ENCODE data around the gene HECA.
"Not testable (repeated sequence)": the region's sequence is repeated elsewhere in the genome, so short reads cannot be mapped to it uniquely, and the experiment has no call there.

Gene HECA

DNA sequence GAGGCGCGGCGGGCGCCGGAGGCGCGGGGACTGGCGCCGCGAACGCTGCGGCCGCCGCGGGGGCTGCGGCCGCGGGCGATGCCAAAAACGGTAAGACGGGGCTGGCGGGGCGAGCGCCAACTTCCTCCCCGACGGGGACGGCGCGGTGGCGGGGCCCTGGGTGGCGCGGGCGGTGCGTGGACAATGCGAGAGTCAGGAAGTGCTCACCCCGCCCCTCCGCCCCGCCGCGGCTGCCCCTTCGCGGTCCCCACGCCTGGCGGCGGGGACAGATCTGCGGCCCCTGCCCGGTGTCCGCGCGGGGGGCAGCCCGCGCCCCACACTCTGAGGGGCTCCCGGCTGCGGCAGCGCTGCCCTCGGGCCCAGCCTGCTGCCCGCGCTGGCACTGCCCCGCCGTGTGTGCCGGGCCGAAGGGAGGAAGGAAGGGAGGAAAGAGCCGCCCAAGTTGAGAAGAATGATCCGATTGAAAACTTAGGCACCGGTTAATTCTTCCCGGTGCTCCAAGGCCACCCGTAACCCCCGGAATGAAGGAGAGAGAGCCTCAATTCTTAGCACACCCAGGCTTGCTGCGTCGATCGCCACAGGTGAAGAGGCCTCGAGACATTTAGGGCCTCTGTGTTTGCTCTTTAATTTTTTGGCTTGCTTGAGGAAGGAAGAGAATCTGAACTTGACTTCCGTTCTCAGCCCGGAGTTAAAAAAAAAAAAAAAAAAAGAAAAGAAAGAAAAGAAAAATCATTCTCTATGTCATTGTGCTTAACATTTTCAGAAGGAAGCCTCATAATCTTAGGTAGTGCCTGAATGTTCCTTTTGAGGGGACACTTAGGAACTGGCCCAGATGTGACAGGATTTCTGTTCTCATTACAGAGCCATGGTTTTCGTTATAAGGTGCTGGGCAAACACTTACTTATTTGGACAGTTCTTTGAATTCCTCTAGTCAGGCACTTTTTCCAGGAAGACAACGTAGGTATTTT is 982 bp downstream of the HECA start:
- peak; percentile 25 for DNase-seq

DNA sequence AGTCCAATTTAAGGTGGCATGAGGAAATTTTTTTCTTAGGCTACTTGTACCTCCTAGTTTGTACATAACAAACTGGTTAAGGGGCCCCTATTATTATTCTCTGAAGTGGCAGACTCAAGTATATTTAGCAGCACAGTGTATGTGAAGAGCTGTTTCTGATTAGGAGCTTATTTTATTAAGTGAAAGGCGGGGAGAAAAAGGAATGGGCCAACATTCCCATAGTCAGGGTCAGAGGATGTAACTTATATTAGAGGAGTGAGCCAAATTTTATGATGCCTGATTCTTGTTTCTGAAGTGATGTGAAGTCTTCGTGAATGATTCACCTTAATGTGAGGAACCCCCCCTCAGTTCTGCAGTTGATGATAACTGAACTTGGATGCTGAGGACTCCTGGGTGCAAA is 2.8 kb downstream of the HECA start:
- DNase-seq: no peak

DNA sequence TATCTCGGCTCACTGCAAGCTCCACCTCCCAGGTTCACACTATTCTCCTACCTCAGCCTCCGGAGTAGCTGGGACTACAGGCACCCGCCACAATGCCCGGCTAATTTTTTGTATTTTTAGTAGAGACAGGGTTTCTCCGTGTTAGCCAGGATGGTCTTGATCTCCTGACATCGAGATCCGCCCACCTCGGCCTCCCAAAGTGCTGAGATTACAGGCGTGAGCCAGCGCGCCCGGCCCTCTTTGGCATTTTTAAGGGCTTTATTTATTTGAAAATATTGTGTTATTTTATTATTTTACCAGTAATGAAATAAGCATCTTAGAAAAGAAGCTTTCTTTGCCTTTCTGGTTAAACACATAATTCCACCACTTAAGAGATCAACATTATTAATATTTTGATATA is 6.0 kb downstream of the HECA start:
- DNase-seq: not testable (repeated sequence)

GRCh38 chr6:139142262-139142661 is 7.4 kb downstream of the HECA start:
- DNase-seq: no peak

- DNase-seq: no peak
These were observed 8.2 kb downstream of the HECA start for GRCh38 chr6:139143111-139143510.

DNA sequence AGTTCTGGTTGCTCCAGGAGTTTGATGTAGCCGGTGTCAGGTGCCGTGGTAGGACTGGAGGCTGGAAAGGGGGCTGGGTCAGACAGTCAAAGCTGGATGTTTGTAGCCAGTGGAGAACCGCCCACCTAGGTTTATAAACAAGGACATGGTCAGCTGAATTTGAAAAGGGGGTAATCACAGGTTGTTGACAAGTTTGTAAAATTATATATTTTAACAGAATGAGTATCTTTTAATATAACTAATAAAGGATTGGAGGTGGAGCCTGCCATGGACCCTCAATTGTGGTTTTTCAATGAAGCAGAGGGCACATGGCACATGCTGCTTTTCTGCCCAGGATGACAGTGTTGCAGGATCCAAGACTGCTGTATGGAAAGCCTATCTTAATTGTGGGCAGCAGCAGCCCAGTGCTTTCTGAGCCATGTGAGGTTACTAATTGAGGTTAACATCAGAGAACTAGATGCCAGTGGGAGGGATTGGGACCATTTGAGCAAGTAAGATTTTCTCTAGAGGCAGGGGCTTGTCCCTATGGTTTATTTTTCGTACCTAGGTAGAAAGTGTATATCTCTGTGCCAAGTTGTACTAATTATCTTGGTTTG is 9.7 kb downstream of the HECA start:
- DNase-seq: no peak

DNA sequence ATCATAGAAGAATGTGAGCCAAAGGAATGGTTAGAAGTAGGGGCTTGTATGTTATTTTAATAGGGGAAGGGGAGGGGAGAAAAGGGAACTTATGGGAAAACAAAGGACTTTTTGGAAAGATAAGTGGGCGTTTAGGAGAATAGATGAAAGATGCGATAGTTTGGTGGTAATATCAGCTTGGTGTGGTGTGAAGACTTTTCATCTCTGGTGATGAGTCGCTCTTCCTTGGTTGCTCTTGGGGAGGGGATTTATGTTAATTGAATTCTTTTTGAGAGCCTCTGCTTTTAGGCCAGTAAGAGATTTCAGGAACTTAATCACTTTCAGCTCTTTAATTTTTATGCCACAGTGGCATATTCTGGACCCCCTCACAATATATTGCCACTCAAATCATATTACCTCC is 10.8 kb downstream of the HECA start:
- DNase-seq: no peak

- DNase-seq: no peak
These were observed 11.4 kb downstream of the HECA start for GRCh38 chr6:139146317-139146726.

GRCh38 chr6:139147628-139148027 is 12.7 kb downstream of the HECA start:
- no peak for DNase-seq

DNA sequence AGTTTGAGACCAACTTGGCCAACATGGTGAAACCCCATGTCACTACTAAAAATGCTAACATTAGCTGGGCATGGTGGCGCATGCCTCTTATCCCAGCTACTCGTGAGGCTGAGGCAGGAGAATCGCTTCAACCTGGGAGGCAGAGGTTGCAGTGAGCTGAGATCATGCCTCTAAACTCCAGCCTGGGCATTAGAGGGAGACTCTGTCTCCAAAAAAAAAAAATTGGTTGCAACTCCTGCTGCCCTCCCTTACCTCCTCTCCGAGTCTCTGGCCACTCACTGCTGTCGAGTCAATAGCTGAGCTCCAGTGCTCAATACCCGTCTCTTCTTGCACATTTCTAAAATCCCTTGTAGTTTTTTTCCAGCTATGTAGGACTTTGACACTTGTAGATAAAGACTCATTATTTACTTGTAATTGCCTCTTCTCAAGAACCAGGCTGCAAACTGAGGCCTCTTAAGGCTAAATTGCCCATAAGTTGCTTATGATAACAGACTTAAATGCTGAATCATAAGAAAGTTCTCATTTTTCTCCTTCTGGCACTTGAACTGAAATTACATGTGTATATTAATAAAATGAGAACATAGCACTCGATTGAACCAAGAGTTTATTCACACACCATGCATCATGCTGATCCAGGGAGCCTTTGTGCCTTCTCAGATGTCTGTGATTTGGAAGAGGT is 13.8 kb downstream of the HECA start:
- DNase-seq: no peak

DNA sequence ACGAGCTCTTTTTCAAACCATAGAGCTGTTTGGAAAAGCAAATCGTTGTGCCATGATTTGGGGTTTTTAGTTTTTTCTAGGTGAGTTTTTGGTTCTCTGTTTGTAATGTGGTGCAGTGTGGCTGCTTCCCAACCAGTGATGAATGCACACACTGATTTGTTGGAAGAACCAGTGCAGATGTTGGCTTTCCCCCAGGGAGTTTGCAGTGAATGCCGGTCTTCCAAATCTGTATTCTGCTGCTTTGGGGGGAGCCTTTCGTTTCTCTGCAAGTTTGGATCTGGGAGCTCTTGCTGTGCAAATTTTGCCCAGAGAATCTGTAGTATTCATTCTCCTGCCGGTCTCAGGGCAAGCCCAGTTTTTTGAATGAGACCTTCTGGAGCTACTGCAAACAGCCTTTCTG is 14.5 kb downstream of the HECA start:
- no peak for DNase-seq

DNA sequence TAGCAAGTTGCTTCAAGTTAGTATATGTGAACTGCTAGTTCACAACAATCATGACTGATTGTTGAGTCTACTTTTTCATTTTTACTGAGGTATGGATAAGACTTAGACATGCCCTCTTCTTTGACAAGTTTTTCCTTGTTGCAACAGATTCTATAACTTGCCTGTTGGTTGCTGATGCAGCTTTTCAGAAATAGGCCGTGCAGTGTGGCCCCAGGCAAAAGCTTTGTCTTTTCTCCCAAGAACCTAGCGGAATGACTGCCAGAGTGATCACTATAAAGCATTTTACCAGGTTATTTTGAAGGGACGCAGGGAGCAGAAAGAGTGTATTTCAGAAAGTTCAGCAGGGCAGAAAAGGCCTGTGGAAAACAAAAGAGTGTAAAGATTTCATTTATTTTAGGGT is 16.0 kb downstream of the HECA start:
- DNase-seq: no peak

- DNase-seq: no peak
These were observed 16.7 kb downstream of the HECA start for GRCh38 chr6:139151425-139152087.

DNA sequence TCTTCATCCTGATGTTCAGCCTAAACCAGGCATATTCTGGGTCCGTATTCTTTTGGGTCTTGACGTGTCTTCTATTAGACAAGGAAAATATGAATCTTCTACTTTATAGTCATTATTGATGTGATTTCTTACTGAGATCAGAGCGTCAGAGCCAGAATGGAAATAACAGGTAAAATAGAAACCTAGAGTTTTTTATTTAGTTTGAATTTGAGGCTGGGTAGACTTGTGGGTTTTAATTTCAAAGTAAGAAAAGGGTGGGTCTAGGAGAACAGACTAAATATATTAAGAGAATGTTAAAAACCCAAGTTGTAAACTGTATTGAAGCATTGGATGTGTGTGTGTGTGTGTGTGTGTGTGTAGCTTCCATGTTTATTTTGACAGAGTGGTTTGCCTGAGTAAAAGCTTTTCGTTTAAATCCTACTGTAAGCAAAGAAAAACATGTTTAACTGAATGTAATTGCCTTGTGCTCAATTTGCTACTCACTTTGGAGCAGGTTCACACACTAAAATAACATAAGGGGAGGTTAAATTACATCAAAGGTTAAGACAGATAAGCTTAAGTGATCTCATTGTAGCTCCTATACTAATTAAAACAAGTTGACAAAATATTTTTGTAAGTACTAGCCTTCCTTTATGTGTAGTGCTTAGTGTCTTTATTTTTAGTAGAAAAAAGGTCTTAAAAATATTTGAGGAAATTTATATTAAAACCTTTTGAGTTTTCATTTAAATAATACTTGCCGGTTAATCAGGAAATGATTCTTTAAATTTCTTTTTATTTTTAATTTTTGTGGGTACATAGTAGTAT is 17.4 kb downstream of the HECA start:
- DNase-seq: no peak

GRCh38 chr6:139152892-139153271 is 18.0 kb downstream of the HECA start:
- DNase-seq: no peak

DNA sequence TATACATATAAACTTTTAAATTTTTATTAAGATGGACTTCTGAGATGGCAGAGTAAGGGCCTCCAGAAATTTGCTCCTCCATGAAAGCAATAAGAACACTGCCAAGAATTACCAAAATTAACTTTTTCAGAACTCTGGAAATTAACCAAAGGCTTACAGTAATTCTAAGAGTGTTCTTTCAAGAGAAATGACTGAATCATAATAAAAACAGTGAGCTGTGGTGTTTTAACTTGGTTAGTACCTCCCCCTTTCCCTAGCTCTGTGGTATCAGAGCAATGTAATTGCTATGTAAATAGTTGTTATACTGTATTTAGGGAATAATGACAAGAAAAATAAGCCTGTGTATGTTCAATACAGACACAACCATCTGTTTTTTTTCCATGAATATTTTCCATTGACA is 19.0 kb downstream of the HECA start:
- no peak for DNase-seq

DNA sequence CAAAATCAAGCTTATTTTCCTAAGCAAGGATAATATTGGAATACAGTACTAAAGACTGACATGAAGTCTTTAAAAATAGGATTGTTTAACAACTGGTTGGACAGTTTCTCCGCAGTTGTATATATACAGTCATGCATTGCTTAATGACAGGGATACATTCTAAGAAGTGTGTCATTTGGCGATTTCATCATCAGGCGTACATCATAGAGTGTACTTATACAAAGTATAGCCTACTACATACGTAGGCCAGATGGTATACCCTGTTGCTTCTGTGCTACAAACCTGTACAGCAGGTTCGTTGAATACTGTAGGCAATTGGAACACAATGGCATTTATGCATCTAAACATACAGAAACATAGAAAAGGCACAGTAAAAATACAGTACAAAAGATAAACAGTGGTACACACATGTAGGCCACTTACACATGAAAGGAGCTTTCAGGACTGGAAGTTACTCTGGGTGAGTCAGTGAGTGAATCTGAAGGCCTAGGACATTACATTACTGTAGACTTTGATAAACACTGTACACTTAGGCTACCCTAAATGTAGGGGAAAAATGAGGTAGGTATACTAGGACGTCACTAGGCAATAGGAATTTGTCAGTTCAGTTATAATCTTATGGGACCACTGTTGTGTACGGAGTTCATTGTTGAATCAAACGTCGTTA is 20.1 kb downstream of the HECA start:
- no peak for DNase-seq

GRCh38 chr6:139156102-139156501 is 21.2 kb downstream of the HECA start:
- DNase-seq: no peak

GRCh38 chr6:139156551-139156950 is 21.7 kb downstream of the HECA start:
- no peak for DNase-seq

DNA sequence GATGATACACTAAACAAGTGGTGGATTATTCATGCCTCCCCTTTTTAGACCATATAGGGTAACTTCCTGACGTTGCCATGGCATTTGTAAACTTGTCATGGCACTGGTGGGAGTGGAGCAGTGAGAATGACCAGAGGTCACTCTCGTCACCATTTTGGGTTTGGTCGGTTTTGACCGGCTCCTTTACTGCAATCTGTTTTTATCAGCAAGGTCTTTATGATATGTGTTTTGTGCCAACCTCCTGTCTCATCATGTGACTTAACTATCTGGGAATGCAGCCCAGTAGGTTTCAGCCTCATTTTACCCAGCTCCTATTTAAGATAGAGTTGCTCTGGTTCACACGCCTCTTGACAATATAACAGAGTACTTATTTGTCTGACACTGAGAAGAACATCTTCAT is 22.2 kb downstream of the HECA start:
- DNase-seq: not testable (repeated sequence)

DNA sequence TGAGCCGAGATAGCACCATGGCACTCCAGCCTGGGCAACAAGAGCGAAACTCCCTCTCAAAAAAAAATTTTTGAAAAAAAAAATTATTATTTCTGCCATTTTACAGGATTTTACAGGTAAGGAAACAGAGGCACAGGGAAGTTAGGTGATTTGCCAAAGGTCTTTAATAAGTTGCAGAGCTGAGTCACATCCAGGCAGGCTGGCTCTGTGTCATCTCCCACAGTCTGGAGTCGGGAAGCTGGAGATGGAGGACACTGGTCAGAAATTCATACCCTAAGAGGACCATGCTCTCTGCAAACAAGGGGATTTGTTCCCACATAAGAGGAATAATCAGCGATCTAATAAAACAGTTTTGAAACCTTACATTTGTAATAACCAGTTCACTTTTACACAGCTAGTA is 24.1 kb downstream of the HECA start:
- no peak for DNase-seq

- peak; percentile 45 for DNase-seq
These were observed 26.3 kb downstream of the HECA start for GRCh38 chr6:139161169-139161568.
